ENCODE results near the gene RCE1. TPM values are rescaled to one million over a fixed set of nuclear protein-coding genes. Genes with fewer than 3 reads are reported as not detected.

The RCE1 gene
- total and polyA plus RNA-seq, 2 donors (not counting 3 experiments of a cell fraction or from before 2014, with no cell fraction given): 26.9 to 47.4 TPM

GRCh38 chr11:66860449-66860831 lies 17.2 kb downstream of the RCE1 start:
- Histone ChIP-seq H3K4me1 (ENCODE audit: control insufficient read depth, extremely low read depth, insufficient read depth, low read length) (peaks cover 8% of the 10 kb centered on the region), H3K27ac (ENCODE audit: insufficient read depth, low read depth, low read length) (no peak overlapping the region), H3K79me2 (ENCODE audit: control insufficient read depth, insufficient read depth, low read length) (peaks cover 13% of the 10 kb centered on the region), H3K4me3 (replicated peaks in 1 of 3; ENCODE audit: insufficient read depth in 1 of 3, low read depth in 1 of 3, low read length in 3 of 3) (no peak overlapping the region), H3K9me1 (replicated peaks; ENCODE audit: control insufficient read depth, extremely low read depth, insufficient read depth, low read length) (no peaks in the 10 kb centered on the region), H2AFZ (ENCODE audit: low read depth, low read length) (no peak overlapping the region), H3K9ac (replicated peaks; ENCODE audit: extremely low read depth, insufficient read depth, low read length) (no peak overlapping the region), H3K36me3 (ENCODE audit: control insufficient read depth in 2 of 2, extremely low read depth in 1 of 2, insufficient read depth in 2 of 2, low read length in 2 of 2) (no peaks in the 10 kb centered on the region), H3K4me2 (ENCODE audit: insufficient read depth, low read length) (no peak overlapping the region), H4K20me1 (replicated peaks; ENCODE audit: control insufficient read depth, extremely low read depth, insufficient read depth, low read length) (no peaks in the 10 kb centered on the region), H3K27me3 (ENCODE audit: control insufficient read depth in 2 of 2, insufficient read depth in 2 of 2, low read length in 2 of 2) (no peaks in the 10 kb centered on the region), H3K9me3 (replicated peaks; ENCODE audit: control insufficient read depth, insufficient read depth, low read length) (no peaks in the 10 kb centered on the region)
- BruUV-seq (replicated peaks): no TSS peak
- FAIRE-seq (no peak), DNase-seq (ENCODE audit: low read depth, low spot score) (no peak)
- dilution Hi-C loops (cut with MboI; ENCODE audit: extremely low pct_ligation_motif_present, low sequenced_read_pairs): no loop called here
- ChIA-PET POLR2A (no interaction called here), CTCF (interaction anchor here (1.4 kb wide), 1 partner anchor 115 kb away, joined by 3 read pairs; no protein-coding TSS in a partner anchor)
- intact Hi-C loops (cut with micrococcal nuclease): no loop called here
- no peak for TF ChIP-seq MAX (IDR thresholded peaks at IDR 0.05; ENCODE audit: insufficient read depth, insufficient read length)
- no peak for TF ChIP-seq EZH2 (IDR thresholded peaks at IDR 0.05; ENCODE audit: borderline replicate concordance, low read depth, low read length, severe bottlenecking)
- TF ChIP-seq POLR2AphosphoS5 (IDR thresholded peaks at IDR 0.05; ENCODE audit: insufficient read depth, low read depth, low read length): no peak
- TF ChIP-seq POLR2A (IDR thresholded peaks at IDR 0.05; ENCODE audit: low read depth, low read length): no peak
- TF ChIP-seq JUN (IDR thresholded peaks at IDR 0.05; ENCODE audit: borderline replicate concordance, insufficient read depth, insufficient read length, low read depth): no peak
- no peak for TF ChIP-seq MYC (IDR thresholded peaks at IDR 0.05; ENCODE audit: low read depth, low read length)
- no peak for TF ChIP-seq CTCF (IDR thresholded peaks at IDR 0.05; ENCODE audit: extremely low read depth in 1 of 2, insufficient read depth in 1 of 2, low read depth in 1 of 2, low read length in 2 of 2)
- TF ChIP-seq FOS (IDR thresholded peaks at IDR 0.05; ENCODE audit: borderline replicate concordance, insufficient read depth, low read length): no peak
- no peak for TF ChIP-seq GATA2 (IDR thresholded peaks at IDR 0.05; ENCODE audit: insufficient read depth, insufficient read length, low read depth, low read length)

Measured in endothelial cell of umbilical vein (primary cell).